Panc1 (cell line): ENCODE measurements around the gene COA5. TPM values are rescaled to one million over a fixed set of nuclear protein-coding genes. Genes with fewer than 3 reads are reported as not detected.

ENCODE experiments used
- ATAC-seq: fragments of 200-7000 bp; cut with Tn5 transposase; 2 replicates; pipeline ENCODE4 v1.9.1; 2020; ENCODE audit warnings: mild to moderate bottlenecking, moderate library complexity
- BruUV-seq: library from RNA; stranded (reverse); fragments of 400-500 nt; replicated peaks from 2 replicates; lab custom pipeline; 2021; lab: Mats Ljungman, UMichigan
- CTCF ChIA-PET: fragments of 300-600 bp; sonication (Branson Sonifier 250); formaldehyde crosslinking; loops from one replicate; lab custom pipeline; 2022; ENCODE audit warnings: antibody characterized with exemption; lab: Charles Lee
- POLR2A ChIA-PET: fragments of 300-600 bp; sonication (Branson Sonifier 250); formaldehyde crosslinking; loops from one replicate; lab custom pipeline; 2022; ENCODE audit warnings: antibody characterized with exemption; lab: Charles Lee
- DNase-seq: peaks from one replicate; pipeline ENCODE4 v3.0.0-alpha.2; 2010; ENCODE audit warnings: low read depth, low spot score
- H3K27ac ChIP-seq: 2 replicates; pipeline ENCODE4 v1.5.1; 2011; ENCODE audit warnings: mild to moderate bottlenecking, low read length, inconsistent platforms
- H3K27me3 ChIP-seq: fragments of 200-500 bp; sonication (Bioruptor generic); 2 replicates; pipeline ENCODE4 v1.6.0; 2014; ENCODE audit warnings: low read length, inconsistent platforms; ENCODE audit not compliant: control insufficient read depth, insufficient read depth
- H3K36me3 ChIP-seq: fragments of 200-500 bp; sonication (Bioruptor generic); 2 replicates; pipeline ENCODE4 v1.5.1; 2014; ENCODE audit warnings: inconsistent platforms, mild to moderate bottlenecking, low read length, moderate library complexity; ENCODE audit not compliant: control insufficient read depth, insufficient read depth
- H3K4me1 ChIP-seq: 2 replicates; pipeline ENCODE4 v1.5.1; 2011; ENCODE audit warnings: inconsistent platforms, mild to moderate bottlenecking, low read length, moderate library complexity; ENCODE audit not compliant: control insufficient read depth, insufficient read depth
- H3K4me3 ChIP-seq, 2 experiments: 2 replicates each; pipeline ENCODE4 v1.5.1; 2011 to 2012; ENCODE audit warnings: low read depth in 2 of 2, low read length in 2 of 2, mild to moderate bottlenecking in 2 of 2, inconsistent platforms in 1 of 2, moderate library complexity in 1 of 2
- H3K9me3 ChIP-seq: fragments of 200-500 bp; sonication (Bioruptor generic); 2 replicates; pipeline ENCODE4 v1.5.1; 2014; ENCODE audit warnings: low read depth, mild to moderate bottlenecking, inconsistent platforms, low read length, moderate library complexity; ENCODE audit not compliant: control insufficient read depth, insufficient read depth
- POLR2AphosphoS5 ChIP-seq: IDR thresholded peaks from 2 replicates; pipeline ENCODE4 v1.6.1; 2012; ENCODE audit warnings: mild to moderate bottlenecking, low read depth, low read length, moderate library complexity
- REST ChIP-seq, 2 experiments: IDR thresholded peaks; 2 replicates each; pipeline ENCODE4 v1.6.1; 2011 to 2012; ENCODE audit warnings: low read depth in 2 of 2, control low read depth in 1 of 2, low read length in 1 of 2, mild to moderate bottlenecking in 1 of 2, moderate library complexity in 1 of 2; ENCODE audit not compliant: insufficient read depth in 1 of 2
- SIN3A ChIP-seq: IDR thresholded peaks from 2 replicates; pipeline ENCODE4 v1.6.1; 2012; ENCODE audit warnings: low read depth, mild to moderate bottlenecking, low read length, moderate library complexity, borderline replicate concordance; ENCODE audit not compliant: insufficient read depth
- TCF7L2 ChIP-seq: IDR thresholded peaks from 2 replicates; pipeline ENCODE4 v1.6.1; 2011; ENCODE audit warnings: mild to moderate bottlenecking, low read depth, low read length, inconsistent platforms
- in situ Hi-C: cut with HindIII; loops from 2 replicates; pipeline ENCODE4 v1.10.0; 2016; ENCODE audit warnings: low sequenced_read_pairs, low pct_unique_long_range_greater_than_20kb
- intact Hi-C: fragments of 100-400 bp; cut with micrococcal nuclease; formaldehyde crosslinking; loops from one replicate; pipeline ENCODE4 v1.10.0; 2022; ENCODE audit not compliant: unreplicated experiment
- total RNA-seq: library from RNA; stranded (reverse); gene quantifications from one replicate; pipeline ENCODE4 v1.2.1, GENCODE V29; 2021; ENCODE audit not compliant: unreplicated experiment
- TF ChIP-seq, protein P1 (sequence below): fragments of 450-650 bp; IDR thresholded peaks from 2 replicates; pipeline ENCODE4 v1.5.1; 2017; ENCODE audit warnings: mild to moderate bottlenecking

The COA5 gene
- total RNA-seq, 1 experiment from 2014 or later: 20.6 TPM

DNA sequence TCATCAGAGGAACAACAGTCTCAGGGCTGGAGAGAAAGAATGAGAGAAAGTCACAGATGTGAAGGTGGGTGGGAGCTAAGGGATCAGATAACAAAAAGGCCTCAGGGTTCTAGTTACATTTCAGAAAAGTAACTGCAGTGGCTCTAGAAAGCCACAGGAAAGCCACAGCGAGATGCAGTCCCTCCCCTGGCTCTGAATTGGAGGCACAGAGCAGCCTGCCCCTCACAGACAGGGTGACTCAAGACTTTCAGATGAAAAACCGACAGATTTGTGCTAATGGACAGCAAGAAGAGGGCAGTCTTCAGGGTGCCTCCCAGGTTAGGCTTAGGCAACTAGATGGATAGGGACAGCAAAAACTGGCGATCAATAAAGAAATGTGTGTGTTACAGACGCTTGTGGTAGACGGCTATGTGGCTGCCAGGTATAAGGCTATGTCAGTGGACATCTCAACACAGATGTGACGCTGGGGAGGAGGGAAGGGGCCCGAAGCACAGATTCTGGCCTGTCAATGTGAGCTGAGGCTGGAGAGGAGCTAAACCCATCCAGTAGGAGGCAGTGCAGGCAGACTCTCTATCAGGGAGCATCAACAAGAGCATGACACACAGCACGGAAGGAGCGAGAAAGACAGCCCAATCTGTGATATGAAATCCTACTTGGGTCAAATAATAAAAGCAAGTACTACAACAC lies 26.2 kb upstream of the COA5 start:
- H3K36me3 ChIP-seq: no peaks in the 10 kb centered on the region
- TF ChIP-seq, protein P1, sequence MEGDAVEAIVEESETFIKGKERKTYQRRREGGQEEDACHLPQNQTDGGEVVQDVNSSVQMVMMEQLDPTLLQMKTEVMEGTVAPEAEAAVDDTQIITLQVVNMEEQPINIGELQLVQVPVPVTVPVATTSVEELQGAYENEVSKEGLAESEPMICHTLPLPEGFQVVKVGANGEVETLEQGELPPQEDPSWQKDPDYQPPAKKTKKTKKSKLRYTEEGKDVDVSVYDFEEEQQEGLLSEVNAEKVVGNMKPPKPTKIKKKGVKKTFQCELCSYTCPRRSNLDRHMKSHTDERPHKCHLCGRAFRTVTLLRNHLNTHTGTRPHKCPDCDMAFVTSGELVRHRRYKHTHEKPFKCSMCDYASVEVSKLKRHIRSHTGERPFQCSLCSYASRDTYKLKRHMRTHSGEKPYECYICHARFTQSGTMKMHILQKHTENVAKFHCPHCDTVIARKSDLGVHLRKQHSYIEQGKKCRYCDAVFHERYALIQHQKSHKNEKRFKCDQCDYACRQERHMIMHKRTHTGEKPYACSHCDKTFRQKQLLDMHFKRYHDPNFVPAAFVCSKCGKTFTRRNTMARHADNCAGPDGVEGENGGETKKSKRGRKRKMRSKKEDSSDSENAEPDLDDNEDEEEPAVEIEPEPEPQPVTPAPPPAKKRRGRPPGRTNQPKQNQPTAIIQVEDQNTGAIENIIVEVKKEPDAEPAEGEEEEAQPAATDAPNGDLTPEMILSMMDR: peak; percentile 53
- no peak for TF ChIP-seq POLR2AphosphoS5
- CTCF ChIA-PET: interaction anchor here (0.6 kb wide), 1 partner anchor 203 kb away, joined by 4 read pairs; no protein-coding TSS in a partner anchor
- H3K27ac ChIP-seq: no peak overlapping the region
- intact Hi-C loops: no loop called here
- in situ Hi-C loops: no loop called here
- H3K4me1 ChIP-seq: no peaks in the 10 kb centered on the region
- BruUV-seq: no TSS peak
- ATAC-seq (no peak), DNase-seq (no peak)
- H3K9me3 ChIP-seq: no peaks in the 10 kb centered on the region
- POLR2A ChIA-PET: no interaction called here
- peaks cover 2% of the 10 kb centered on the region; the same call in 1 of the 2 replicates for H3K27me3 ChIP-seq
- H3K4me3 ChIP-seq: no peak overlapping the region

DNA sequence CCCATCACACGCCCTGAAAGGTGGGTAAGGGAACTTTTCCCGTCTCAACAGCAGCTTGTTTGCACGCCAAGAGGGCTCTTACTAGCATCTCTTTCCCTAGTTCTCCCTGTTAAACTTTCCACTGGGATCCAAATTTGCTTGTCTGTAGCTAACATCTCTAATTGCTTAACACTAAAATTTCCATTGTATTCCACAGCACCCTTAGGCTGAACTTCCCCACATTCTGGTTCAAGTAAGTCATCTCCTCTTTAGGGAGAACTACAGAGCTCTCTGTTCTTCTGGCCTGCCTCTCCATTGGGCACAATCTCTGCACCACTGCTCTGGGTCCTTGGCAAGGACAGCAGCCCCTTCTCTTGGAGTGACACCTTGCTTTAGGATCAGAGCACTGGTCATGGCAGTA lies 24.0 kb upstream of the COA5 start:
- no peak overlapping the region for H3K4me3 ChIP-seq
- H3K36me3 ChIP-seq: no peaks in the 10 kb centered on the region
- CTCF ChIA-PET: interaction anchor here (0.7 kb wide), 1 partner anchor 410 kb away, joined by 3 read pairs; no protein-coding TSS in a partner anchor
- H3K4me1 ChIP-seq: no peaks in the 10 kb centered on the region
- peaks cover 2% of the 10 kb centered on the region; the same call in 1 of the 2 replicates for H3K27me3 ChIP-seq
- H3K9me3 ChIP-seq: no peaks in the 10 kb centered on the region
- POLR2A ChIA-PET: no interaction called here
- no peak overlapping the region for H3K27ac ChIP-seq
- no peak for TF ChIP-seq POLR2AphosphoS5
- TF ChIP-seq, protein P1: no peak
- no peak for TF ChIP-seq TCF7L2
- TF ChIP-seq REST (IDR thresholded peaks at IDR 0.05; ENCODE audit: insufficient read depth in 1 of 2, low read depth in 2 of 2, low read length in 1 of 2): no peak
- TF ChIP-seq SIN3A: no peak
- intact Hi-C loops: no loop called here
- BruUV-seq: no TSS peak
- ATAC-seq: no peak
- in situ Hi-C loops: no loop called here
- no peak for DNase-seq
